Uterus (tissue), 4 donors: ENCODE data around the gene ARHGAP42. TPM values are rescaled to one million over a fixed set of nuclear protein-coding genes. Genes with fewer than 3 reads are reported as not detected.
"Not testable (repeated sequence)": the region's sequence is repeated elsewhere in the genome, so short reads cannot be mapped to it uniquely, and the experiment has no call there.

Experiments used
- DNase-seq, 2 donors: peaks; one replicate each; pipeline ENCODE4 v3.0.0-alpha.2; 2019 to 2020
- H3K27ac ChIP-seq, 2 donors: fragments of 200-600 bp; sonication (generic); 1 replicate in 1 of 2; 2 replicates in 1 of 2; pipeline ENCODE4 v1.5.1; 2016 to 2018
- H3K27me3 ChIP-seq, 2 donors: fragments of 200-600 bp; sonication (generic); one replicate each; pipeline ENCODE4 v1.5.1; 2018 to 2019; ENCODE audit warnings: control low read depth in 1 of 2
- H3K36me3 ChIP-seq, 2 donors: fragments of 200-600 bp; sonication (generic); one replicate each; pipeline ENCODE4 v1.5.1; 2019; ENCODE audit warnings: control low read depth in 1 of 2
- H3K4me1 ChIP-seq, 2 donors: fragments of 200-600 bp; sonication (generic); one replicate each; pipeline ENCODE4 v1.5.1; 2018 to 2019; ENCODE audit warnings: control low read depth in 1 of 2
- H3K4me3 ChIP-seq, 2 donors: fragments of 200-600 bp; sonication (generic); 1 replicate in 1 of 2; 2 replicates in 1 of 2; pipeline ENCODE4 v1.5.1; 2018 to 2019; ENCODE audit warnings: mild to moderate bottlenecking in 1 of 2
- H3K9me3 ChIP-seq, 2 donors: fragments of 200-600 bp; sonication (generic); one replicate each; pipeline ENCODE4 v1.5.1; 2019; ENCODE audit warnings: control low read depth in 1 of 2
- POLR2A ChIP-seq, 2 donors: fragments of 450-650 bp; IDR thresholded peaks; one replicate each; pipeline ENCODE4 v1.6.1; 2016; ENCODE audit warnings: antibody characterized with exemption in 2 of 2, mild to moderate bottlenecking in 1 of 2, moderate library complexity in 1 of 2
- intact Hi-C: fragments of 100-400 bp; cut with DNase I; formaldehyde crosslinking; loops from one replicate; pipeline ENCODE4 v1.15.1; 2023; ENCODE audit warnings: low total_unique reads
- total RNA-seq, 4 donors: library from RNA; depleted of rRNA in 3 of 4; stranded (reverse); fragments of >200 nt in 3 of 4; gene quantifications; one replicate each; pipeline versions ENCODE4 v1.1.0 to v1.2.4, GENCODE V29; 2014 to 2023
- TF ChIP-seq, protein P1 (sequence below), 4 experiments: fragments of 200-600 bp in 2 of 4; fragments of 450-650 bp in 2 of 4; sonication (generic) in 2 of 4; IDR thresholded peaks; one replicate each; pipeline ENCODE4 v1.5.1; 2016 to 2019; ENCODE audit warnings: antibody characterized with exemption in 4 of 4, mild to moderate bottlenecking in 2 of 4, moderate library complexity in 1 of 4
- donor health status: DM: yes; HTN: yes; CAD: no.

The ARHGAP42 gene
- total RNA-seq, 4 donors from 2014 or later: 10.2 to 51.6 (median 21.1) TPM

DNA sequence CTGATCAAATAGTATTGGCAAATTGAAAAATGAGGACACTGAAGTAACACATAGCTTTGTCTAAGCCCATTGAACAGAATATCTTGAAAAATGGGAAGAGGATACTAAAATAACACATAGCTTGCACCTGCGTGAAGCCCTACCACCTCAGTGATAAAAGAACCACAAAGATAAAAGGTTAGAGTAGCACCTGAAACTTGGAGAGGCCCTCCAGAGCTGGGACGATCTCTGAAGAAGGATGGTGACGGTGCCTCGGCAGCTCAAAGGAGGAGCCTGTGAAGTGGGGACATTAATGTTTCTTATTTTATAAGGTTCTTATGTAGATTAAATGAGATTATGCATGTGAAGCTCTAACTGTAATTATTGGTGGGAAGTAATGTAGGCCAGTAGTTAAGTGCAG, 23.1 kb upstream of the ARHGAP42 start:
- intact Hi-C loops: no loop called here
- TF ChIP-seq, protein P1, sequence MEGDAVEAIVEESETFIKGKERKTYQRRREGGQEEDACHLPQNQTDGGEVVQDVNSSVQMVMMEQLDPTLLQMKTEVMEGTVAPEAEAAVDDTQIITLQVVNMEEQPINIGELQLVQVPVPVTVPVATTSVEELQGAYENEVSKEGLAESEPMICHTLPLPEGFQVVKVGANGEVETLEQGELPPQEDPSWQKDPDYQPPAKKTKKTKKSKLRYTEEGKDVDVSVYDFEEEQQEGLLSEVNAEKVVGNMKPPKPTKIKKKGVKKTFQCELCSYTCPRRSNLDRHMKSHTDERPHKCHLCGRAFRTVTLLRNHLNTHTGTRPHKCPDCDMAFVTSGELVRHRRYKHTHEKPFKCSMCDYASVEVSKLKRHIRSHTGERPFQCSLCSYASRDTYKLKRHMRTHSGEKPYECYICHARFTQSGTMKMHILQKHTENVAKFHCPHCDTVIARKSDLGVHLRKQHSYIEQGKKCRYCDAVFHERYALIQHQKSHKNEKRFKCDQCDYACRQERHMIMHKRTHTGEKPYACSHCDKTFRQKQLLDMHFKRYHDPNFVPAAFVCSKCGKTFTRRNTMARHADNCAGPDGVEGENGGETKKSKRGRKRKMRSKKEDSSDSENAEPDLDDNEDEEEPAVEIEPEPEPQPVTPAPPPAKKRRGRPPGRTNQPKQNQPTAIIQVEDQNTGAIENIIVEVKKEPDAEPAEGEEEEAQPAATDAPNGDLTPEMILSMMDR (IDR thresholded peaks at IDR 0.05): no peak
- TF ChIP-seq POLR2A (IDR thresholded peaks at IDR 0.05): no peak
- no peaks in the 10 kb centered on the region for H3K9me3 ChIP-seq
- no peaks in the 10 kb centered on the region for H3K4me1 ChIP-seq
- no peaks in the 10 kb centered on the region for H3K27me3 ChIP-seq
- H3K4me3 ChIP-seq: no peak overlapping the region
- DNase-seq: no peak
- no peaks in the 10 kb centered on the region for H3K36me3 ChIP-seq
- no peak overlapping the region for H3K27ac ChIP-seq

DNA sequence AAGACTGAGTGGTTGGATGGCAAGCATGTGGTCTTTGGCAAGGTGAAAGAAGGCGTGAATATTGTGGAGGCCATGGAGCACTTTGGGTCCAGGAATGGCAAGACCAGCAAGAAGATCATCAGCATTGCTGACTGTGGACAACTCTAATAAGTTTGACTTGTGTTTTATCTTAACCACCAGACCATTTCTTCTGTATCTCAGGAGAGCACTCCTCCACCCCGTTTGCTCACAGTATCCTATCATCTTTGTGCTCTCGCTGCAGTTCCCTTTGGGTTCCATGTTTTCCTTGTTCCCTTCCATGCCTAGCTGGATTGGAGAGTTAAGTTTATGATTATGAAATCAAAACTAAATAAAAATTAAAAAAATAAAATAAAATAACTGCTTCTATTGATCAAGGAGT, 20.3 kb upstream of the ARHGAP42 start:
- H3K27me3 ChIP-seq, H3K4me3 ChIP-seq, DNase-seq, intact Hi-C loops, H3K9me3 ChIP-seq, H3K36me3 ChIP-seq, H3K4me1 ChIP-seq, H3K27ac ChIP-seq: not testable (repeated sequence)

DNA sequence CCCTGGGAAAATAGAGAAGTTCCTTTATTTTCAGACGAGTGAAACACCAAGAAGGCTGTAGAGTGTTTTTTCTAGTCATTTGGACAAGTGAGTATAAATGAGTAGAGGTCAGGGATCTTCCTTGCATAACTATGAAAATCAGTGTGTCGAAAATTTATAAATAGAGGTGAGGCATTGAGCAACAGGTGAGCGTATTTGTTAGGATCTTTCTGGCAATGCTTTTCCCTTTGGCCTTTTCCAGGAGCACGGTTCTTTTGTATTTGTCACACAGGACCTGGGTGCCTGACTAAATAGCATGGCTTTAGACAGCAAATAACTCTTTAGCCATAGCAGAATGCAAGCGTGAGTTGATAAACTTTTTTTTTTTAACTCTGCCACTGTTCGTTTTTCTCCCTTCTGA, 19.6 kb upstream of the ARHGAP42 start:
- Histone ChIP-seq H3K4me3 (no peak overlapping the region), H3K27me3 (no peaks in the 10 kb centered on the region), H3K36me3 (no peaks in the 10 kb centered on the region), H3K9me3 (no peaks in the 10 kb centered on the region), H3K4me1 (no peaks in the 10 kb centered on the region), H3K27ac (no peak overlapping the region)
- no peak for TF ChIP-seq POLR2A (IDR thresholded peaks at IDR 0.05)
- TF ChIP-seq, protein P1 (IDR thresholded peaks at IDR 0.05): no peak
- no peak for DNase-seq
- intact Hi-C loops: no loop called here

DNA sequence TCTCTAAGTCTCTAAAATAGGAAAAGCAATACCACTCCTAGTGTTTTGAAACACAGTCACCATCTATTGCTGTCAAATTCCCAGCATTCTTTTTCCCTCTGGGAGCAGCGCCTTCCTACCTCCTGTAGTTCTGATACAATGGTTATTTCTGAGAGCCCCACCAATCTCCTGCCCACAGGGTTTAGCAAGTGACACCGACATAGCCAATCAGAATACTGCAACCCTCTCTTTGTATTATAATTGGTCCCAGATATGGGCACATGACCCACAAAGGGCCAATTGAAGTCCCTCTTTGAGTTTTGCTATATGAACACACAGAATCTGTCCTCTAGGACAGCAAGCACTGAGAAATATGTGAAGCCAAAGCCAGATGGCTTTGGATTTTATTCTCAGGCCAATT, 16.9 kb upstream of the ARHGAP42 start:
- intact Hi-C loops: no loop called here
- no peaks in the 10 kb centered on the region for H3K36me3 ChIP-seq
- no peaks in the 10 kb centered on the region for H3K4me1 ChIP-seq
- no peaks in the 10 kb centered on the region for H3K9me3 ChIP-seq
- no peak overlapping the region for H3K4me3 ChIP-seq
- no peaks in the 10 kb centered on the region for H3K27me3 ChIP-seq
- no peak for TF ChIP-seq POLR2A (IDR thresholded peaks at IDR 0.05)
- TF ChIP-seq, protein P1 (IDR thresholded peaks at IDR 0.05): no peak
- DNase-seq: no peak
- no peak overlapping the region for H3K27ac ChIP-seq

DNA sequence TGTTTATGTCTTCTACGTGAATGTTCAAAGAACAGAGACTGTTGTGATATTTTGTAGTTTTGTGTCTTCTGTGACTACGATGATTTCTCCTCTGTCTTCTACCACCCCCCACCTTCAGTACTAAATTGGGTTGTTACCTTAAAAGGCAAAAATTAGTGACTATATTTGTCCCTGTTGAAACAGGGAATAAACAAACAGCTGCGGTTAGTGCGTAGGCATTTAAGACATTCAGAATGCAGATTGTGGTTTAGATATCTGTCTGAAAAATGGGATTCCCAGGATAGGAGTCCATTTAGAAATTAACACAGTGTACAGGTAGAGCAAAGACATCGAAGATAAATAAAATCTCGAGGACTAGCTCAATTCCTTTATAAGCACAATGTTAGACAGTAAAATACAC, 15.6 kb upstream of the ARHGAP42 start:
- H3K4me1 ChIP-seq: no peaks in the 10 kb centered on the region
- H3K27me3 ChIP-seq: no peaks in the 10 kb centered on the region
- H3K4me3 ChIP-seq: no peak overlapping the region
- TF ChIP-seq, protein P1 (IDR thresholded peaks at IDR 0.05): no peak
- no peak for TF ChIP-seq POLR2A (IDR thresholded peaks at IDR 0.05)
- H3K9me3 ChIP-seq: no peaks in the 10 kb centered on the region
- no peak for DNase-seq
- H3K27ac ChIP-seq: no peak overlapping the region
- H3K36me3 ChIP-seq: no peaks in the 10 kb centered on the region
- intact Hi-C loops: no loop called here

DNA sequence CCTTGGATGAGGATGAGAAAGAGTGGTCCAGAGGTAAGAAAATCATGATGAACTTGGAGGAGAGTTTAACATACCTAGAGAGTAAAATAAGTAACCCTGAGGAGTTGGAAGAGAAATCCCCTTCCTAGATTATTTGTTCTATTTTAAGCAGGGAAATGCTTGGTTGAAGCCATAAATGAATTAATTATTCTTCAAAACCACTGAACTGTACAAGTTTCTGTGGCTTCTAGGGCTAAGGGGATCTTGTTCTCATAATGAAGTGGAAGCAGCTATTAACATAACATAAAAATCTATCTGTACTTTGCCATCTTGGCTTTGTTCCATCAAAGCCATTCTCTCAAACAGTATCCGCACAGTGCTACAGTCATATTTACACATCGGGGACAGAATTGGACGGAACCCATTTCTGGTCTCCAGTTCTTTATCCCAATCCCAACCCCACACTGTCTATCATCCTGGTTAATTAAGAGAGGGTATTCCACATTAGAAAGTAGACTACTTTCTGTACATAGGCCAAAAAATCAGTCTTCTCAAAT, 14.5 kb upstream of the ARHGAP42 start:
- Histone ChIP-seq H3K27ac (no peak overlapping the region), H3K4me1 (no peaks in the 10 kb centered on the region), H3K9me3 (no peaks in the 10 kb centered on the region), H3K4me3 (no peak overlapping the region), H3K36me3 (no peaks in the 10 kb centered on the region), H3K27me3 (no peaks in the 10 kb centered on the region)
- intact Hi-C loops: no loop called here
- TF ChIP-seq, protein P1 (IDR thresholded peaks at IDR 0.05): no peak
- TF ChIP-seq POLR2A (IDR thresholded peaks at IDR 0.05): no peak
- DNase-seq: no peak
